GM18498 (cell line): Measurements from ENCODE around the gene MED27.
A peak's percentile ranks its signal among the peaks of the same experiment; 100 is the strongest.
"Not testable (repeated sequence)": the region's sequence is repeated elsewhere in the genome, so short reads cannot be mapped to it uniquely, and the experiment has no call there.

Experiments used
- ATAC-seq: cut with Tn5 transposase; IDR thresholded peaks from one replicate; pipeline ENCODE4 v1.9.1; 2021; ENCODE audit warnings: mild to moderate bottlenecking, moderate library complexity; ENCODE audit not compliant: unreplicated experiment

MED27 gene

DNA sequence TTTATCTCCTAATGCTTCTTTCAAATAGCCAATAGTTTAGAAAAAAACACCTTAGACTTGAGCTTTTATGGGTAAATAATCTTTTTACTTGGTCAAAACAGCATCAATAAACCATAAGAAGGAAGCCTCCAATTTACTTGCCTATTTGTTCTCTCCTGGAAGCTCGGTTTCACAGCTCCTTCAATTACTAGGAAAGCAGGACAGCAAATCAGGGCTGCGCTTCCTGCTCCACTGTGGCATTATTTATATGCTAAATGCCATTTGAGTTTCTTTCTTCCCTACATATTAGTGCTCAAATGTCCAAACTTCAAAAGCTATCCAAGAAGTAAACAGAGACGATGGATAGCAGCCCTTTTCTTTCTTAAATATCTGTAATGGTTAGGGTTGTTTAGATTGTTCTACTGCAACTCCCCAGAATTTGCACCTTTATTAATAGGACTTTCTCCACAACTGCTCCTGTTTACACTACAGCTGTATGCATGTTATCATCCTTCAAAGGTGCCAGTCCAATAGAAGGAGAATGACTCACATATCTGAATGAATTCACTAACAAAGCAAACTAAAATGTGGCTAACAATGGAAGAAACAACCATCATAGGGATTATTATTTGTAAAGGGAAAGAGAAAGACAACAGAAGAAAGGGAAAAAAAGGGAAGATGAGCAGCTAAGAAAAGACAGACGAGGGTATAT, 58.7 kb downstream of the MED27 start:
- no peak for ATAC-seq

DNA sequence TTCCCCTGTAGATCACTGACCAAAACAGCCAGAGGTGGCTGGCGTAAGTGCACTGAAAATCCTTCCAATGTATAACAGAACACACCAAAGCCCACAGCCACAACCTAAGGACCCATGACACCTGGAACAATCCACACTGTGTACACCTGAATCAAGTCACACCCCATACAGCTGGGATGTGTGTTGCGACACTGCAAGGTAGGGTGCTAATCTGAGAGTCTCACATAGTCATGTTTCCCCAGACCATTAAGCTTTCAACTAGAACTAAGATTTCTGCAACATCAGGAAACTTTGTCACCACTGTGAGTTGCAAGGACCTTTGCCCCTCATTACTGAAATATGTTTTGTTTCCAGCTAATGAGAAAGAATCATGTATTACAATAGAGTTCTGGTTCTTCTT, 59.4 kb downstream of the MED27 start:
- ATAC-seq: no peak

DNA sequence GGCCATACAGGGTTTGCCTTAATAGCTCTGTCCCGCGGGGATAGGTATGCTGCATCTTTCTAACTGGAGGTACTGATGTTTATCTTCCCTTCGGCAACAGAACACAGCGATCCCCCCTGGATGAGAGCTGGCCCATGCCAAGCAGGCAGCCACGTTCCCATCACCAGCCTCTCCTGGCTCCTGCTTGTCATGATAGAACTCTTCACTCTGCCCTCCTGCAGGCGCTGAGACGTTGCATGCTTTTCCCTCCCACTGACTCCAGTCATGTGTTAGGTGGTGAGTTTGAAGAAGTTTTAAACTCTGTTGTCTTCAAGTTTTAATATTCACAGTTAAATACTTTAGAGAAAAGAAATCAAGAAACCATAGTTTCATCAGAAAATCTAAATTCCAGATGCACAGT, 60.0 kb downstream of the MED27 start:
- no peak for ATAC-seq

DNA sequence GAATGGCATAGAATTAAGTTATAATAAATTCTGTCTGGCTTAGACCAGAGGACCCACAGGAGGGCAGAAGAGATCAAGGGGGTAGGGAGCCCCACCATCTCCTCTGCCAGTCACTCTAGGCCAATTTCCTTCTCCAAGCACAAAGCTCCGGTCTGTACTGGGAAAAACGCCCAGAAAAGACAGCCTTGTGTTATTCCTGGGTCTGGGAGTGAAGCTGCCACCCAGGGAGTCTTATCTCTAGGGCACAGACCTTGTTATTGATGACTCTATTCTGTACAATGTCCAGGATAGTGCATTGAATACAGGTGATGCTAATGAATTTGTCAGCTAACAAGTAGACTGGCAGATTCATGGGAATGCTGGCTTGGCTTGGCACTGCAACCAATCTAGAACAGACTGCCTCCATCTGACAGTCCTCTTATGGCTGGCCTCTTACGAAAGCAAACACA, 60.7 kb downstream of the MED27 start:
- no peak for ATAC-seq

DNA sequence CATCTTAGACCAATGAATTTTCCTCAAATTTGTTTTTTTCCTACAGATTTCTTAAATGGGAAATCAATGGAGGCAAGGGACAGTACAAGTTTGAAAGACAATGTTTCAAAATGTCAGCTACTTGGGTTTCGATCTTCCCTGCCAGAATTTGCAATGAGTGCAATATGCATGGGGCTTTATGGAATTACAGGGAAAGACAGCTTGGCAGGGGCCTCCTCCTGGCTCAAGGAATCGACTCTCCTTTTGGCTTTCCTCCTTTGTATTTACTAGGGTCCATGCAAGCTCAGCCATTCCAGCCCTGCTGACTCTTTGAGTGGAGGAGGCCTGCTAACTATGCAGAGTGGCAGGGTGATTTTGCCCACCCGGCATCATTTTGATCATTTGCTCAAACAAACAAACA, 63.2 kb downstream of the MED27 start:
- ATAC-seq: no peak

DNA sequence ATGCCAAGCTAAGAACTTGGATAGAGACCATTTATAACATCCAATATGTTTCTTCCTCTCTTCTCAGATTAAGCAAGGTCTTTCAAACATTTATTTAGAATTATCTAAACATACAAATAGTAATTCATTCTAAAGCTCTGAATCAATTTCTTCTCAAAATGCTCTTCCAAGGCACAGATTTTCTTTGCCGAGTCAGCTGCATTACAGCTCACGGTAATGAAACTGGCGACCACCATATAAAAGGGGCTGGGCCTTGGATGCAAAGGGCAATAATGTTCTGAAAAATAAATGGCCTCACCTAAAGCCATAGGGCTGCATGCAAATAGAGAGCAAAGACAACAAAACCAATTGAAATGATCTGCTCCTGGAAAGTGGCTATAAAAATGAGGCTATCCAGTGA, 63.8 kb downstream of the MED27 start:
- no peak for ATAC-seq

DNA sequence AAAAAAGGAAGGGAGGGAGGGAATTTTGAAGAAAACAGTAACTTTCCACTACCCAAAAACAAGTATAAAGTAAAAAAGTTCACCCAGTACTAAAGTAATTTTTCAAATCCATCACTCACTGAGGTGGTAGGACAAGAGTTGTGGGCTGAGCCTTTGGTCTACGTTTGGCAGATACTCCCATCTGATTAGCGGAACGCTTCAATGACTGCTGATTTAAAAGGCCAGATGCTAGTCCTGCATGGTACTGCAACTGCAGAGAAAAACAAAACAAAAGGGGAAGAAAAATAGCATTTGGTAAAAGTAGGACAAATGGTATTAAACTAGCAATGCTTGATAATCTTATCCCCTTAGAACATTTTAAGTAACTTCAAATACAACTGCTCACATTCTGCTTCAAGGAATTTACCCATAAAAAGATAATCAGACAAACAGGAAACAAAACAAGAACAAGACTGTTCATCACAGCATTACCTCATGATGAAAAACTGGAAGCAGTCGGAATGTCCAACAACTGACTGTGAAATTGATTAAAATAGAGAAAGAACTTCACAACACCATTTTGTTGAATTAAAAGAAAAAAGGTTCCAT, 65.4 kb downstream of the MED27 start:
- no peak for ATAC-seq

DNA sequence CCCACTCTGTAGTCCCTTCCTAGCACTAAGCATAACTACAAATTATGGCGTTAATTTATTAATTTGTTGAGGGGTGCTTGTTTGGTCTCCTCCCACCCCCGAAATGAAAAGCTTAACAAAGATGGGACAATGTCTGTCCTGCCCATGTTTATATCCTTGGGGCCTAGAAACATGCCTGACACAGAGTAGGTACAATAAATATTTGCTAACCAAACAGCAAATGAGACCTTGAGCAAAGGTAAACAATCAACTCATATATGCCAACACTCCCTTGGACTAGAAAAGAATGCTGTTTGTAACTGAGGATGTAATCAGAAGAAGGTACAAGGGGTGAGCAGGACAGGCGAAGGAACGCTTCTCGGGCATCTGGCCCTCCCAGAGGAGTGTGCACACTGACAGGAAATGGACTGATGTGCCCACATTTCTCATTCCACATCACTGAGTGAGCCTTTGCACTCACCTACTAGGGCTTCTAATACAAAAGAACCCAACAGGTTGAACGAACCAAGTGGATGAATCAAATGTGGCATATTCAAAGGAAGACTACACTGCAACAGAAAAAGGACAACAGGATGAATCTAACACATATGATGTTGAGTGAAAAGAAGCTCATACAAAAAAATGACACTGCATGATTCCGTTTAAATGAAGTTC, 66.8 kb downstream of the MED27 start:
- ATAC-seq: no peak

DNA sequence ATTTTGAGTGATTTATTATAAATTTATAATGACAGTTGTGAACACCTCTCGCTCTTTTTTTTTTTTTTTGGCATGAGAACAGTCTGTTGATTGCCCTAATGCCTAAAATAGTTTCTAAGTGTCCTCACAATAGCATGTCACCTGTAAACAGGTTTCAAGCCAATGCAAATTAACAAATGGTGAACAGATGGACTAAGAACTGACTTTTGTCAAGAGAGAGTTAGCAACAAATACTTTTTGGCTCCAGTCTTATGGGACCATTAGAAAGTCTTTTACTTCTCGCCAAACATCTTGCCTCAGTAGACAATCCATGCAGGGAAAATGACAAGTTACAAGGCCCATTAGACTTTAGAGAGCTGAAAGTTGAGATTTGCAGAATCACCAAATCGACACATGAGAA, 67.8 kb downstream of the MED27 start:
- no peak for ATAC-seq

DNA sequence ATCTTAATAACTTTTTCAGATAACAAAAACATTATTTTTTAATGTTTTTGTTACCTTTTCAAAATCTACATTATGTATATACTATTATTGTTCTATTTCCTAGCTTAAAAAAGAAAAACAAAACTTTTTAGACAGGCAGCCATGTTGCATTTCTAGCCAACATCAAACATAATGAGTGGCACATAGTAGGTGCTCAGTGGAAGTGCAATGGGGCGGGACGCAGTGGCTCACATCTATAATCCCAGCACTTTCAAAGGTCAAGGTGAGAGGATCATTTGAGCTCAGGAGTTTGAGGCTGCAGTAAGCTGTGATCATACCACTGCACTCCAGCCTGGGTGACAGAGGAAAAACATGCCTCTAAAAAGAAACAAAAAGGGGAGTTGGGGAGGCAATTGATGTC, 68.4 kb downstream of the MED27 start:
- no peak for ATAC-seq

DNA sequence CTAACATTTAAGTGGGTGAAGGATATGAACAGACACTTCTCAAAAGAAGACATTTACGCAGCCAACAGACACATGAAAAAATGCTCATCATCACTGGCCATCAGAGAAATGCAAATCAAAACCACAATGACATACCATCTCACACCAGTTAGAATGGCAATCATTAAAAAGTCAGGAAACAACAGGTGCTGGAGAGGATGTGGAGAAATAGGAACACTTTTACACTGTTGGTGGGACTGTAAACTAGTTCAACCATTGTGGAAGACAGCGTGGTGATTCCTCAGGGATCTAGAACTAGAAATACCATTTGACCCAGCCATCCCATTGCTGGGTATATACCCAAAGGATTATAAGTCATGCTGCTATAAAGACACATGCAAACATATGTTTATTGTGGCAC, 69.5 kb downstream of the MED27 start:
- ATAC-seq: not testable (repeated sequence)

DNA sequence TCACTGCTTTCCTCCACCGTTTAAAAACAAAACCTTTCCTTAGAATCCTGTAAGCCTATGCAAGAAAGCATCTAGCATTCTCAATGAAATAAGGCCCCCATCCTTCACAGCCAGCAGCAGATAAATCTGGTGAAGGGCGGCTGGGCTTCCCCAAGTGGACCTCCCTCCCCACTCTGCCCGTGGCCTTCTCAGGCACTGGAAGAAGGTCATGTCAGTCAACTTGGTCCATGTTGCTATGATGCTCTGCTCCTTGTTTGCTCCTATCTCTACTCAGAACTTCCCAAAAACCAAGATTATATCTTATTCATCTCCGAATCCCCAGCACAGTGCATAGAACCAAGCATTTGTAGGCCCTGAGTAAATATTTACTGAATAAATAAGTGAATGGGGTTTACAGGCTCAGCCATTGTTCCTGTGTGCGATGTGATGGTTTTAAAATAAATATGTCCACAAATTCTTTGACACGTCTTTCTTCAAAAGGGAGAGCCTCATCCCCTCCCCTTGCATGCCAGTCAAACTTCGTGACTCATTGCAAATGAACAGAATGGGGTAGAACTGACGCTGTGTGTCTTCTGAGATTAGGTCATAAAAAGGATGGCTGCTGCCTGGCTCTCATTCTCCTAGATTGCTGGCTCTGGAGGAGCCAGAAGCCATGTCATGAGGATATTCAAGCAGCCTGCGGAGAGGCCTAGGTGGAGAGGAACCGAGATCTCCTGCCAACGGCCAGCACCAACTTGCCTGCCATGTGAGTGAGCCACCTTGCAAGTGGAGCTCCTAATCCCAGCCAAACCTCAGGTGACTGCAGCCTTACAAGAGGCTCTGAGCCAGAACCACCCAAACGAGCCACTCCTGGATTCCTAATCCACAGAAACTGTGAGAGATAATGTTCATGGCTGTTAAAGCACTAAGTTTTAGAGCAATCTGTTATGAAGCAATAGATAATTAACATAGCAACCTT, 70.5 kb downstream of the MED27 start:
- no peak for ATAC-seq

DNA sequence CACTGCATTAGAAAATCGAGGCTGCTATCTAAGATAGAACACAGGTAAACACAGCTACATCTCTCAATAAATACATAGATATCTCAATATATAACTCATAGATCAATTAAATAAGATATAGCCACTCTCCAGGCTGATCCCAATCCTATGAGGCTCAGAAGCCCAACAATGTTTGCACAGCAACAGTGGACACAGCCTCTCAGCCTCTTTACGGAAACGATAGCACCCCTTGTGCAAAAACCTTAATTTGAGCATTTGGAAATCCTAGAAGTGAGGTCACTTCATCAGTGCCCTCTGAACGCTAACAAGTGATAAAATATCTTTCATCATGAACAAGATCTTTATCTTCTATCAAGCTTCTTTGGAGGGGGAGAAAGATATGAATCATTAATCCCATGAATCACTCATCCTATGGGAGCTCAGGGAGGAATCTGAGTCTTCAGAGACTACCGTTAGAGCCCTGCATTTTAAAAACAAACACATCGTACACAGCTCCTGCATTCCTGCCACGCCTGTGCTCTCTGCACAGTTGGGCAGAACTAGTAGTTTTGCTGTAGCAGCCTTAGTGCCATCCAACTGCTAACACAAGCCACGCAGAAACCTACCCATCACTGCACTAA, 71.4 kb downstream of the MED27 start:
- ATAC-seq: no peak

DNA sequence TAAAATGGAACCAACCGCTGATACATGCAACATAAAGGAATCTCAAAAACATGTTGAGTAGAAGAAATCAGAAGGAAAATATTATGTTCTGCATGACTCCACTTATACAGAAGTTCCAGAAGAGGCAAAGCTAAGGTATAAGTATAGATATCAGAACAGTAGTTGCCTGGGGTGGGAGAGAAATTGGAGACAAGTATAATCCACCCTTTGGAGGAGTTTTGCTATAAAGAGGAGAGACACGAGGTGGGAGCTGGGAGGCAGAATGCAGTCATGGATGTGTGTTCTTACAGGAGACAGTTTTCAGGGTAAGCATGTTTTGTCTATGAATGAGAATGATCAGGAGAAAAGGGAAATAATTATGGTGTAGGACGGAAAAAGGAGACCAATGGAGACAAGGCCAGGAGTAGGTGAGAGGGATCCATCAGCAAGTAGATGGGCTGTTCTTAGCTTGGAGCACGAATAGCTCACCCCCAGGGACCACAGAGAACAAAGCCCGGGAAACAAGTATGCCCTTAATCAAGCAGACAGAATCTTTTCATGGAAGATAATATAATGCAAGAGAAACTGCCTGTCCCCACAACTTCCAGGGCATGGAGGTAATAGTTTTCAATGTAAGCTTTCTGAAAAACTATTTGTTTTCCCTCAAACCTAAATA, 72.2 kb downstream of the MED27 start:
- ATAC-seq: no peak

DNA sequence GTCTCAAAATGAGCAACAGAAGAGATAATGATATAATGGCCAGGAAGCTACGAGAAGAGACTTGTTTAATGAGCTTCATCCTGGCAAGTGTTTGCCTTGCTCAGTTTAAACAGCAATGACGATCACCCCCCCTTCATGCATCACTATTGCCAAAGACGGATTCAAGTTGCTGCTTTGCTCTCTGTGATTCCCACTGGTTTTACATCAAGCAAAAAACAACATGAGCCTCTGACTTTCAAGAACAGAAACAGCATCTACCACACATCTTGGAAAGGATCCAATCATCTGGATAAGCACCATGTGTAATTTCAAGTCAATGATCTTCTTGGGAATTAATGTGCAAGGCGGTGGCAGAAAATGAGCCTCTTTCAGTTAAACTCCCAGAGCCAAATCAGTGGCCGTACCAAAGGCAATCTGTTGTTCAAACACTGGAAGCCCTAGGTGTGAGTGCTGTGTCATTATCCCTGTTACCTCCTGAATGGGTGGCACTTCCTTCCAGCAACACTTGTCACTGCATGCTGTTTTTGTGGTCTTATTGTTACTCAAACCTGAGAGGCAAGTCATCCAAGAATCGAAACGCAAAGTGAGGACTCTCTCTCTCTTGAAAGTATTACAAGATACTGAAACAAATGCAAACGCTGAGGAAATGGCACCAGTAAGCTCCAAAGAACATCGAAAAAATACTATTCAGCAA, 72.8 kb downstream of the MED27 start:
- peak; percentile 74 for ATAC-seq

DNA sequence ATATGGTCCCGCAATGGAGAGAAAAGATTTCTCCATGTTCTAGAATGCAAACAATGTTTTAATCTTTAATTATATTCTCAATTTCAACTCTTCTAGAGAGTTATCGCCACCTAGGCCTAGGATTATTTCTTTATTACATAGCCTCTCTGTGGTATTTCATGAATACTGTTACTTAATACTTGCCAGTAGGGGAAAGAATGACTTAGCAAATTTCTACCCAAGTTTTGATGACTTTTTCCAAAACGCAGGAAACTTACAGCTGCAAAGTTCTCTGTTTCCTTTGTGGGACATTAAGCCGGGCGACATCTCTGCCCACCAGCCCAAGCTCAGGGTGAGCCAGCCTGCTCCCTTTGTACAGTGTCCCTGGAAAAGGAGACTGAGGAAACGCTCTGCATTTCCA, 73.8 kb downstream of the MED27 start:
- no peak for ATAC-seq

DNA sequence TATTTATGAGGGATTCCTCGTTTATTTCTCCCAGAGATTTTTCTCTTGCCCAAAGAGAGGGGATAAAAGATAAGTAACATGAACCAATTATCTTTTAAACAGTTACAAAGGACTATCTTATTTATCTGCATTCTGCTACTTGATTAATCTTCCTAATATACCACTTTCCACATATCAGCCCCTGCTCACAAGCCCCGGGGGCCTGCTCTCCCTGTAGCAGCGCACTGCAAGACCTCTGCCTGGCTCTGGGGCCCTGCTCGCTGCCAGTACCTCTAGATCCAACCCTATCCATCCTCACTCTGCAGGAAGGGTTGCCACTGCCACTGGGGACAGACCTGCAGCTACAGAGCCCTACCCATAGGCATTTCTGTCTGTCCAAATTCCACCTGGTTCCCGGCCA, 75.3 kb downstream of the MED27 start:
- no peak for ATAC-seq

DNA sequence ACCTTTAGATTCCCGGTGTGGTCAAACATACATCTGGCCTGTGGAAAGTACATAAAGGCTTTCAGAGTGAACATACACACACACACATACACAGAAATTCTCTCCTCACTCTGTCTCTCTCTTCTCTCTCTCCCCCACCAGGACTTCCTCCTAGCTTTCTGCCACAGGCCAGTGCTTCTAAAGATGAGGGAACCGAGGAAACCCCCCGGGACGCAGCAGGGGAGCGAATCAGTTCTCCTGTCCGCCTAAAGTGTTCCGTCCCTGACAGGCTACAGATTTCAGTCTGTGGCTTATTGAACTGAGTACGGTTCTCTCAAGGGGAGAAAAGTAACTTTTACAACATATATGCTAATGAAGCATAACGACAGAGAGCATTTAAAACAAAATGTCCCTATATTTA, 75.8 kb downstream of the MED27 start:
- ATAC-seq: no peak

DNA sequence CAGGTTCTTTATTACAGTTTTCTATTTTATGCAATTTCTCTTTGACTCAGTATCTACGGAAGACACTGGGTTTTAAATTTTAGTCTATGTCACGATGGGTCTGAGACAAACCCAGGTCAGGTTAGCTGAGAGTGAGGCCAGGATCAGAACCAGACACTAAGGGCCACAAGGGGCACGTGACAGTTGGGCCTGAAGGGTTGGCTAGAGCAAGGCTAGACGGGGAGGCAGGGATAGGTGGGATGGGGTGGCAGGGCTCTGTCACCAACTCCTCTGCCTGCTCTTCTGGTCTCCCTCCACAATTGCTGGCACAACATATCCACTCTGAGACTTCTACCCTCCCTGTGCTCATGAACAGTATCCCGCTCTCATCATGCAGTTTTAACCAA, 76.4 kb downstream of the MED27 start:
- ATAC-seq: no peak
